Trophoblast cell (in vitro differentiated cells and primary cell): ENCODE measurements around the gene ABCC4.

Source experiments
- DNase-seq, 2 donors: peaks; one replicate each; pipeline ENCODE4 v3.0.0-alpha.2; 2016
- H2AFZ ChIP-seq: 2 replicates; pipeline ENCODE4 v1.6.1; 2013; ENCODE audit warnings: low read length, moderate library complexity, mild to moderate bottlenecking; ENCODE audit not compliant: insufficient read depth, poor library complexity
- H2AK5ac ChIP-seq: 2 replicates; pipeline ENCODE4 v1.6.1; 2013; ENCODE audit warnings: mild to moderate bottlenecking, low read length
- H2BK120ac ChIP-seq: 2 replicates; pipeline ENCODE4 v1.6.1; 2013; ENCODE audit warnings: low read length, mild to moderate bottlenecking, moderate library complexity; ENCODE audit not compliant: insufficient read depth, poor library complexity
- H2BK12ac ChIP-seq: 2 replicates; pipeline ENCODE4 v1.6.1; 2013; ENCODE audit warnings: mild to moderate bottlenecking, low read length, moderate library complexity
- H2BK5ac ChIP-seq: 2 replicates; pipeline ENCODE4 v1.6.1; 2013; ENCODE audit warnings: low read length, low read depth, moderate library complexity, mild to moderate bottlenecking; ENCODE audit not compliant: poor library complexity
- H3K14ac ChIP-seq: 2 replicates; pipeline ENCODE4 v1.6.1; 2013; ENCODE audit warnings: mild to moderate bottlenecking, low read length
- H3K18ac ChIP-seq: 2 replicates; pipeline ENCODE4 v1.6.1; 2013; ENCODE audit warnings: mild to moderate bottlenecking, low read length
- H3K23ac ChIP-seq: 2 replicates; pipeline ENCODE4 v1.6.1; 2013; ENCODE audit warnings: low read length
- H3K27ac ChIP-seq: 2 replicates; pipeline ENCODE4 v1.5.1; 2013; ENCODE audit warnings: low read depth, mild to moderate bottlenecking, inconsistent platforms, low read length, moderate library complexity
- H3K27me3 ChIP-seq: 2 replicates; pipeline ENCODE4 v1.6.1; 2013; ENCODE audit warnings: inconsistent platforms, mild to moderate bottlenecking, low read length, moderate library complexity; ENCODE audit not compliant: insufficient read depth
- H3K36me3 ChIP-seq, 2 experiments: 1 replicate in 1 of 2; 2 replicates in 1 of 2; pipeline ENCODE4 v1.6.1; 2013; ENCODE audit warnings: low read length in 2 of 2, mild to moderate bottlenecking in 2 of 2, moderate library complexity in 1 of 2; ENCODE audit not compliant: insufficient read depth in 2 of 2, control insufficient read depth in 1 of 2
- H3K4ac ChIP-seq: 2 replicates; pipeline ENCODE4 v1.6.1; 2013; ENCODE audit warnings: low read depth, mild to moderate bottlenecking, low read length, moderate library complexity
- H3K4me1 ChIP-seq, 2 experiments: 1 replicate in 1 of 2; 2 replicates in 1 of 2; pipeline ENCODE4 v1.6.1; 2013; ENCODE audit warnings: low read length in 2 of 2, mild to moderate bottlenecking in 2 of 2, moderate library complexity in 1 of 2; ENCODE audit not compliant: insufficient read depth in 2 of 2, control insufficient read depth in 1 of 2
- H3K4me2 ChIP-seq: 2 replicates; pipeline ENCODE4 v1.6.1; 2013; ENCODE audit warnings: inconsistent platforms, mild to moderate bottlenecking, low read length, moderate library complexity
- H3K4me3 ChIP-seq: 2 replicates; pipeline ENCODE4 v1.5.1; 2013; ENCODE audit warnings: mild to moderate bottlenecking, low read depth, low read length, inconsistent platforms
- H3K79me1 ChIP-seq: one replicate; pipeline ENCODE4 v1.6.1; 2013; ENCODE audit warnings: low read length
- H3K79me2 ChIP-seq: 2 replicates; pipeline ENCODE4 v1.6.1; 2013; ENCODE audit warnings: low read length, mild to moderate bottlenecking; ENCODE audit not compliant: control insufficient read depth, insufficient read depth, poor library complexity
- H3K9ac ChIP-seq: 2 replicates; pipeline ENCODE4 v1.6.1; 2013; ENCODE audit warnings: mild to moderate bottlenecking, low read length
- H3K9me3 ChIP-seq: 2 replicates; pipeline ENCODE4 v1.6.1; 2013; ENCODE audit warnings: low read depth, mild to moderate bottlenecking, control low read depth, inconsistent platforms, low read length; ENCODE audit not compliant: insufficient read depth
- H4K12ac ChIP-seq: 2 replicates; pipeline ENCODE4 v1.6.1; 2013; ENCODE audit warnings: low read depth, mild to moderate bottlenecking, low read length, moderate library complexity
- H4K8ac ChIP-seq: 2 replicates; pipeline ENCODE4 v1.6.1; 2013; ENCODE audit warnings: low read depth, mild to moderate bottlenecking, low read length, moderate library complexity
- H4K91ac ChIP-seq: one replicate; pipeline ENCODE4 v1.6.1; 2013; ENCODE audit warnings: low read depth, mild to moderate bottlenecking, low read length, moderate library complexity
- WGBS: extraction: QIAGEN DNeasy Blood & Tissue Kit; methylation state at CpG from one replicate; pipeline ENCODE4 v1.1.7; 2013; ENCODE audit warnings: missing lambda C conversion rate; ENCODE audit not compliant: insufficient read length, insufficient coverage; ENCODE audit errors: extremely low coverage; 5-methylcytosine and 5-hydroxymethylcytosine counted together

The ABCC4 gene

DNA sequence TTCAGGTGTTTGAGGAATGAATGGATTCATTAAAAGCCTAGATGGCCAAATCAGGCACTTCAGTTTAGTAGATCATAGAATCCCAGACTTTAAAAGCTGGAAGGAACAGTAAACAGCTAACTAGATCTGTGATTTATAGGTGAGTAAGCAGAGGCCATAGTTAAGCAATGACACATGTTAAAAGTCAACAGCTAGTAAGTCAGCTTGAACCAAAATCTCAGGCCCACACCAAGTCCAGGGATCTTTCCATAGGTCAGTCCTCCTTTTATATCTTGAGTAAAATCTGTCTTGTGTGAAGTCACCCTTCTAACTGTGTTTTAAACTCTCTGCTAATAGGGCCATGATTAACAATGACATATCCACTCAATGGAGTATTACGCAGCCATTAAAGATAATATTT, 313.4 kb downstream of the ABCC4 start:
- Histone ChIP-seq H4K91ac (no peak overlapping the region), H3K4me1 (no peaks in the 10 kb centered on the region), H3K79me1 (no peaks in the 10 kb centered on the region), H2BK120ac (no peak overlapping the region), H4K8ac (no peak overlapping the region), H3K4me3 (no peak overlapping the region), H2BK12ac (no peak overlapping the region), H2AK5ac (no peak overlapping the region), H3K9me3 (no peaks in the 10 kb centered on the region), H3K27ac (no peak overlapping the region), H3K4me2 (no peak overlapping the region), H4K12ac (no peak overlapping the region), H3K18ac (no peak overlapping the region), H2BK5ac (no peak overlapping the region), H3K4ac (no peak overlapping the region), H3K23ac (no peak overlapping the region), H3K79me2 (no peaks in the 10 kb centered on the region), H3K9ac (no peak overlapping the region), H3K36me3 (no peaks in the 10 kb centered on the region), H3K27me3 (no peaks in the 10 kb centered on the region), H2AFZ (no peak overlapping the region), H3K14ac (no peak overlapping the region)
- no CpG with 5 or more reads among the region's 1 CpG for WGBS
- DNase-seq: no peak

DNA sequence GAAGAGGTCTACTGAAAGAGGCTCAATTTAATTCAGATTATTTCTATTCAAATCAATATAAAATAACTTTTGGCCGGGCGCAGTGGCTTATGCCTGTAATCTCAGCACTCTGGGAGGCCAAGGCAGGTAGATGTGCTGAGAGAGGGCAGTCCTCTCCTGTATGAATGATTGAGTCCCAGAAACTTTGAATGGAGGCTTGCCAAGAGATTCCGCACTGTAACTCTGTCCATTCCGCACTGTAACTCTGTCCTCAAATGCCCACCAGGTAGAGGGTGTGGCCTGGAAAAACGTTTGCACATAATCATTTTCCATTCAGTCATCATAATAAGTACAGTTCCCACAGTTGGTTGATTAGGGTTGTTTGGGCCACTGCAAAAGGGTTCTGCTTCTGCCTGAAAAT, 314.2 kb downstream of the ABCC4 start:
- Histone ChIP-seq H3K79me2 (no peaks in the 10 kb centered on the region), H2BK5ac (no peak overlapping the region), H4K91ac (no peak overlapping the region), H2AFZ (no peak overlapping the region), H2BK12ac (no peak overlapping the region), H3K36me3 (no peaks in the 10 kb centered on the region), H3K4me1 (no peaks in the 10 kb centered on the region), H3K4ac (no peak overlapping the region), H4K12ac (no peak overlapping the region), H3K23ac (no peak overlapping the region), H3K14ac (no peak overlapping the region), H2AK5ac (no peak overlapping the region), H3K79me1 (no peaks in the 10 kb centered on the region), H3K18ac (no peak overlapping the region), H4K8ac (no peak overlapping the region), H2BK120ac (no peak overlapping the region), H3K4me2 (no peak overlapping the region), H3K27me3 (no peaks in the 10 kb centered on the region), H3K9me3 (no peaks in the 10 kb centered on the region), H3K4me3 (no peak overlapping the region), H3K27ac (no peak overlapping the region), H3K9ac (no peak overlapping the region)
- no peak for DNase-seq
- WGBS: no CpG with 5 or more reads among the region's 5 CpGs

DNA sequence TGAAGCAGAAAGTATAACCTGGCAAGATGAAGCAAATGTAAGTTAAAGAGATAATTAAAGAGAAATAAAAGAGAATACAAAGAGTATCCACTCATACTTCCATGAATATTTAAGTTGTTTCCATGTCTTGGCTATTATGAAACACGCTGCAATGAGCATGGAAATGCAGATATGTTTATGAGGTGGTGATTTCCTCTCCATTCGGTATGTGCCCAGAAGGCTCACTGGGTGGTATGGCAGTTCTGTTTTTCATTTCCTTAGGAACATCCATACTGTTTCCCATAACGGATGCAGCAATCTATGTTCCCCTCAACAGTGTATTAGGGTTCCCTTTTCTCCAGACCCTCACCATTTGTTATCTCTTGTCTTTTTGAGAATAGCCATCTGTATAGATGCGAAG, 316.3 kb downstream of the ABCC4 start:
- Histone ChIP-seq H3K9ac (no peak overlapping the region), H3K4ac (no peak overlapping the region), H3K9me3 (no peaks in the 10 kb centered on the region), H3K36me3 (no peaks in the 10 kb centered on the region), H3K4me3 (no peak overlapping the region), H2AFZ (no peak overlapping the region), H2BK5ac (no peak overlapping the region), H3K23ac (no peak overlapping the region), H3K4me1 (no peaks in the 10 kb centered on the region), H4K8ac (no peak overlapping the region), H3K14ac (no peak overlapping the region), H4K91ac (no peak overlapping the region), H4K12ac (no peak overlapping the region), H3K79me1 (no peaks in the 10 kb centered on the region), H2BK120ac (no peak overlapping the region), H3K4me2 (no peak overlapping the region), H3K27ac (no peak overlapping the region), H2BK12ac (no peak overlapping the region), H2AK5ac (no peak overlapping the region), H3K27me3 (no peaks in the 10 kb centered on the region), H3K18ac (no peak overlapping the region), H3K79me2 (no peaks in the 10 kb centered on the region)
- no CpG with 5 or more reads among the region's 4 CpGs for WGBS
- DNase-seq: no peak

DNA sequence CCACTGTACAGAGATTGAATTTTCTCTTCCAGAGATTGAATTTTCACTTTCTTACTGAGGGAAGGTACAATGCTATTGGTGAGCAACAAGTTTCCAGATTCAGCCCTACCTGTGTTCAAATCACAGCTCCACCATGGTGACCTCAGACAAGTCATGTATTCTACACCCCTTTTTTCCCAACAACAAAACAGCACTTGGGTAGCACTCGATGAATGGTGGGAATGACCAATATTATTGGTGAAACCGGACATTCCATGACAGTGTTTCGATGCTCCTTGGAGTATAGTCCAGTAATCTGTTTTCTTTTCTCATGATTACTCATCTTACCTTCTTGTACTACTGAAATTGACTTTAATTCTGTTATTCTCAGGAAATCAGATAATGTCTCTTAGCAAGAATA, 322.7 kb downstream of the ABCC4 start:
- H4K91ac ChIP-seq: no peak overlapping the region
- no peak overlapping the region for H3K4me3 ChIP-seq
- H4K12ac ChIP-seq: no peak overlapping the region
- H2AFZ ChIP-seq: no peak overlapping the region
- H3K27me3 ChIP-seq: no peaks in the 10 kb centered on the region
- H3K9me3 ChIP-seq: no peaks in the 10 kb centered on the region
- H3K27ac ChIP-seq: no peak overlapping the region
- no peak for DNase-seq
- no peak overlapping the region for H3K18ac ChIP-seq
- H3K79me2 ChIP-seq: no peaks in the 10 kb centered on the region
- H3K36me3 ChIP-seq: no peaks in the 10 kb centered on the region
- no peaks in the 10 kb centered on the region for H3K79me1 ChIP-seq
- no peak overlapping the region for H3K23ac ChIP-seq
- no peak overlapping the region for H3K4me2 ChIP-seq
- no peaks in the 10 kb centered on the region for H3K4me1 ChIP-seq
- no peak overlapping the region for H4K8ac ChIP-seq
- H2BK5ac ChIP-seq: no peak overlapping the region
- no peak overlapping the region for H3K14ac ChIP-seq
- no peak overlapping the region for H2BK120ac ChIP-seq
- H2BK12ac ChIP-seq: no peak overlapping the region
- no peak overlapping the region for H2AK5ac ChIP-seq
- WGBS: no CpG with 5 or more reads among the region's 3 CpGs
- H3K9ac ChIP-seq: no peak overlapping the region
- no peak overlapping the region for H3K4ac ChIP-seq
